ENCODE measurements around the gene GFOD1.
"Not testable (repeated sequence)": the region's sequence is repeated elsewhere in the genome, so short reads cannot be mapped to it uniquely, and the experiment has no call there.

GFOD1 gene

GRCh38 chr6:13437218-13437996 lies 50.0 kb downstream of the GFOD1 start:
- FAIRE-seq = no peak

GRCh38 chr6:13436399-13437217 lies 50.8 kb downstream of the GFOD1 start:
- no peak for FAIRE-seq

GRCh38 chr6:13435477-13436246 lies 51.7 kb downstream of the GFOD1 start:
- FAIRE-seq = no peak

- FAIRE-seq = no peak
Observed at GRCh38 chr6:13434777-13435176, 52.6 kb downstream of the GFOD1 start.

GRCh38 chr6:13434135-13434775 lies 53.1 kb downstream of the GFOD1 start:
- not testable (repeated sequence) for FAIRE-seq

GRCh38 chr6:13433709-13434121 lies 53.7 kb downstream of the GFOD1 start:
- no peak for FAIRE-seq

GRCh38 chr6:13432526-13433184 lies 54.7 kb downstream of the GFOD1 start:
- no peak for FAIRE-seq

- FAIRE-seq = no peak
Observed at GRCh38 chr6:13431861-13432465, 55.4 kb downstream of the GFOD1 start.

- FAIRE-seq = no peak
Observed at GRCh38 chr6:13431059-13431656, 56.2 kb downstream of the GFOD1 start.

GRCh38 chr6:13429406-13429753 lies 58.0 kb downstream of the GFOD1 start:
- no peak for FAIRE-seq

GRCh38 chr6:13428583-13429405 lies 58.6 kb downstream of the GFOD1 start:
- no peak for FAIRE-seq

GRCh38 chr6:13427801-13428582 lies 59.4 kb downstream of the GFOD1 start:
- no peak for FAIRE-seq

- no peak for FAIRE-seq
Observed at GRCh38 chr6:13427316-13427715, 60.1 kb downstream of the GFOD1 start.

GRCh38 chr6:13425943-13426931 lies 61.2 kb downstream of the GFOD1 start:
- no peak for FAIRE-seq

- FAIRE-seq = no peak
Observed at GRCh38 chr6:13425270-13425873, 62.0 kb downstream of the GFOD1 start.

- no peak for FAIRE-seq
Observed at GRCh38 chr6:13423252-13423651, 64.1 kb downstream of the GFOD1 start.

GRCh38 chr6:13422681-13423221 lies 64.6 kb downstream of the GFOD1 start:
- no peak for FAIRE-seq

Measured in islet of Langerhans (tissue), 1 donor.